Smooth muscle cell (in vitro differentiated cells): ENCODE data around the gene DAGLA. TPM values are rescaled to one million over a fixed set of nuclear protein-coding genes. Genes with fewer than 3 reads are reported as not detected.
"Not testable (repeated sequence)": the region's sequence is repeated elsewhere in the genome, so short reads cannot be mapped to it uniquely, and the experiment has no call there.

Experiments used
- DNase-seq: peaks from one replicate; lab custom pipeline; 2025; ENCODE audit not compliant: unreplicated experiment; lab: John Stamatoyannopoulos, UW
- H2AFZ ChIP-seq: fragments of 200-600 bp; sonication (generic); 2 replicates; pipeline ENCODE4 v1.6.0; 2016; ENCODE audit warnings: antibody characterized with exemption, low read depth, mild to moderate bottlenecking
- H3F3A ChIP-seq: fragments of 200-600 bp; sonication (generic); 2 replicates; pipeline ENCODE4 v1.6.0; 2017; ENCODE audit warnings: antibody characterized with exemption, low read depth
- H3K27ac ChIP-seq: fragments of 200-600 bp; sonication (generic); 2 replicates; pipeline ENCODE4 v1.5.1; 2016; ENCODE audit warnings: low read depth, mild to moderate bottlenecking
- H3K27me3 ChIP-seq: fragments of 200-600 bp; sonication (generic); 2 replicates; pipeline ENCODE4 v1.6.1; 2016; ENCODE audit warnings: low read depth, mild to moderate bottlenecking
- H3K36me3 ChIP-seq: fragments of 200-600 bp; sonication (generic); 2 replicates; pipeline ENCODE4 v1.5.1; 2016; ENCODE audit warnings: low read depth
- H3K4me1 ChIP-seq: fragments of 200-600 bp; sonication (generic); 2 replicates; pipeline ENCODE4 v1.5.1; 2016; ENCODE audit warnings: low read depth
- H3K4me2 ChIP-seq: fragments of 200-600 bp; sonication (generic); 2 replicates; pipeline ENCODE4 v1.6.0; 2016; ENCODE audit warnings: mild to moderate bottlenecking
- H3K4me3 ChIP-seq: fragments of 200-600 bp; sonication (generic); 2 replicates; pipeline ENCODE4 v1.5.1; 2016; ENCODE audit warnings: mild to moderate bottlenecking
- H3K79me2 ChIP-seq: fragments of 200-600 bp; sonication (generic); 2 replicates; pipeline ENCODE4 v1.6.0; 2016; ENCODE audit warnings: low read depth, mild to moderate bottlenecking
- H3K9ac ChIP-seq: fragments of 200-600 bp; sonication (generic); 2 replicates; pipeline ENCODE4 v1.6.0; 2016; ENCODE audit warnings: low read depth
- H3K9me3 ChIP-seq: fragments of 200-600 bp; sonication (generic); replicated peaks from 2 replicates; pipeline ENCODE4 v1.5.1; 2016; ENCODE audit warnings: low read depth
- H4K20me1 ChIP-seq: fragments of 200-600 bp; sonication (generic); 2 replicates; pipeline ENCODE4 v1.6.0; 2016; ENCODE audit warnings: low read depth
- CTCF ChIP-seq: fragments of 200-600 bp; sonication (generic); IDR thresholded peaks from 2 replicates; pipeline ENCODE4 v1.5.1; 2017; ENCODE audit warnings: borderline replicate concordance, mild to moderate bottlenecking, antibody characterized with exemption; ENCODE audit not compliant: insufficient read depth, poor library complexity, severe bottlenecking
- WGBS: methylation state at CpG from one replicate; pipeline ENCODE4 v1.1.7; 2016; ENCODE audit warnings: low lambda C conversion rate; 5-methylcytosine and 5-hydroxymethylcytosine counted together
- polyA plus RNA-seq: library from polyadenylated mRNA; unstranded; fragments of >200 nt; fragmentation: Nextera tagmentation; extraction: Ambion mirVana; gene quantifications from 2 replicates; pipeline ENCODE4 v1.2.1, GENCODE V29; 2016
- total RNA-seq: library from RNA; depleted of rRNA; stranded (reverse); fragments of >200 nt; gene quantifications from 2 replicates; pipeline ENCODE4 v1.2.3, GENCODE V29; 2014

The DAGLA gene
- total and polyA plus RNA-seq, 2 experiments from 2014 or later = 1.3 to 3.9 TPM

GRCh38 chr11:61657566-61658290 lies 22.5 kb upstream of the DAGLA start:
- Histone ChIP-seq H3K4me1 (no peaks in the 10 kb centered on the region), H4K20me1 (no peaks in the 10 kb centered on the region), H3K9me3 (no peaks in the 10 kb centered on the region), H3K27ac (no peak overlapping the region), H3K79me2 (no peaks in the 10 kb centered on the region), H3K4me2 (no peak overlapping the region), H3K4me3 (no peak overlapping the region), H3F3A (no peaks in the 10 kb centered on the region), H3K9ac (no peak overlapping the region), H3K36me3 (no peaks in the 10 kb centered on the region), H3K27me3 (peaks cover 20% of the 10 kb centered on the region), H2AFZ (no peak overlapping the region)
- 80% methylated on average over 11 of the region's 11 CpGs for WGBS
- TF ChIP-seq CTCF = no peak
- no peak for DNase-seq

- no peak for DNase-seq
- WGBS = 77% methylated on average over 8 of the region's 8 CpGs
- H3K36me3 ChIP-seq = no peaks in the 10 kb centered on the region
- no peaks in the 10 kb centered on the region for H3K9me3 ChIP-seq
- H3K4me2 ChIP-seq = no peak overlapping the region
- no peak overlapping the region for H3K9ac ChIP-seq
- TF ChIP-seq CTCF = no peak
- no peaks in the 10 kb centered on the region for H4K20me1 ChIP-seq
- H3K79me2 ChIP-seq = no peaks in the 10 kb centered on the region
- H2AFZ ChIP-seq = no peak overlapping the region
- H3F3A ChIP-seq = no peaks in the 10 kb centered on the region
- H3K27me3 ChIP-seq = peaks cover 9% of the 10 kb centered on the region
- H3K27ac ChIP-seq = no peak overlapping the region
- no peaks in the 10 kb centered on the region for H3K4me1 ChIP-seq
- H3K4me3 ChIP-seq = no peak overlapping the region
Observed at GRCh38 chr11:61659413-61660196, 20.6 kb upstream of the DAGLA start.

GRCh38 chr11:61660997-61661396 lies 19.2 kb upstream of the DAGLA start:
- H3F3A ChIP-seq, H2AFZ ChIP-seq, H4K20me1 ChIP-seq, H3K9ac ChIP-seq, H3K27me3 ChIP-seq, H3K9me3 ChIP-seq, DNase-seq, H3K4me2 ChIP-seq, H3K36me3 ChIP-seq, H3K4me3 ChIP-seq, H3K27ac ChIP-seq, H3K4me1 ChIP-seq, H3K79me2 ChIP-seq: not testable (repeated sequence)
- 77% methylated on average over 4 of the region's 4 CpGs for WGBS

GRCh38 chr11:61666684-61667297 lies 13.4 kb upstream of the DAGLA start:
- no peak overlapping the region for H3K27ac ChIP-seq
- no peak overlapping the region for H3K4me2 ChIP-seq
- H3K79me2 ChIP-seq = no peaks in the 10 kb centered on the region
- peak overlapping the region; percentile 34 for H3K4me3 ChIP-seq
- no peaks in the 10 kb centered on the region for H3K9me3 ChIP-seq
- H3K9ac ChIP-seq = no peak overlapping the region
- H3K4me1 ChIP-seq = no peaks in the 10 kb centered on the region
- H3K27me3 ChIP-seq = peaks cover 7% of the 10 kb centered on the region
- H2AFZ ChIP-seq = no peak overlapping the region
- WGBS = 86% methylated on average over 3 of the region's 3 CpGs
- no peaks in the 10 kb centered on the region for H3F3A ChIP-seq
- TF ChIP-seq CTCF = no peak
- DNase-seq = no peak
- no peaks in the 10 kb centered on the region for H3K36me3 ChIP-seq
- H4K20me1 ChIP-seq = no peaks in the 10 kb centered on the region
